ENCODE data around the gene ZNF70.

Gene ZNF70

GRCh38 chr22:23750714-23751440, at the start of gene ZNF70:
ZNF70 (minus strand) TSS chr22:23751112; CDS start chr22:23745140, 5,972 bp downstream.
- DNase-seq (ENCODE audit: low read depth), result peak; percentile 79

- no peak for DNase-seq (ENCODE audit: low read depth)
Observed at GRCh38 chr22:23796461-23796860, 45.5 kb upstream of the ZNF70 start.

- DNase-seq (ENCODE audit: low read depth), result no peak
Observed at GRCh38 chr22:23793326-23793725, 42.4 kb upstream of the ZNF70 start.

GRCh38 chr22:23791738-23792645, 41.1 kb upstream of the ZNF70 start:
- DNase-seq (ENCODE audit: low read depth), result no peak

GRCh38 chr22:23790819-23791737, 40.2 kb upstream of the ZNF70 start:
- no peak for DNase-seq (ENCODE audit: low read depth)

GRCh38 chr22:23789638-23790037, 38.7 kb upstream of the ZNF70 start:
- no peak for DNase-seq (ENCODE audit: low read depth)

- no peak for DNase-seq (ENCODE audit: low read depth)
Observed at GRCh38 chr22:23789121-23789520, 38.2 kb upstream of the ZNF70 start.

- no peak for DNase-seq (ENCODE audit: low read depth)
Observed at GRCh38 chr22:23787910-23788309, 37.0 kb upstream of the ZNF70 start.

GRCh38 chr22:23787600-23787896, 36.6 kb upstream of the ZNF70 start:
- DNase-seq (ENCODE audit: low read depth), result no peak

GRCh38 chr22:23786752-23787599, 36.1 kb upstream of the ZNF70 start, which contains the start of gene SMARCB1:
SMARCB1 (plus strand) TSS chr22:23786966; CDS start chr22:23787170, 204 bp downstream.
- DNase-seq (ENCODE audit: low read depth), result peak; percentile 79

- DNase-seq (ENCODE audit: low read depth), result no peak
Observed at GRCh38 chr22:23786261-23786710, 35.4 kb upstream of the ZNF70 start.

- DNase-seq (ENCODE audit: low read depth), result no peak
Observed at GRCh38 chr22:23784215-23784732, 33.4 kb upstream of the ZNF70 start.

- DNase-seq (ENCODE audit: low read depth), result no peak
Observed at GRCh38 chr22:23783265-23784150, 32.6 kb upstream of the ZNF70 start.

GRCh38 chr22:23782703-23783102, 31.8 kb upstream of the ZNF70 start:
- DNase-seq (ENCODE audit: low read depth), result no peak

- no peak for DNase-seq (ENCODE audit: low read depth)
Observed at GRCh38 chr22:23782252-23782651, 31.3 kb upstream of the ZNF70 start.

- no peak for DNase-seq (ENCODE audit: low read depth)
Observed at GRCh38 chr22:23781511-23782183, 30.7 kb upstream of the ZNF70 start.

GRCh38 chr22:23781065-23781464, 30.2 kb upstream of the ZNF70 start:
- DNase-seq (ENCODE audit: low read depth), result no peak

- DNase-seq (ENCODE audit: low read depth), result no peak
Observed at GRCh38 chr22:23780146-23780748, 29.3 kb upstream of the ZNF70 start.

GRCh38 chr22:23779731-23780130, 28.8 kb upstream of the ZNF70 start:
- DNase-seq (ENCODE audit: low read depth), result no peak
